AG04450 (cell line): ENCODE data around the gene NDE1. TPM values are rescaled to one million over a fixed set of nuclear protein-coding genes. Genes with fewer than 3 reads are reported as not detected.
A peak's percentile ranks its signal among the peaks of the same experiment; 100 is the strongest.

Experiments
- CTCF ChIA-PET: fragments of 300-600, 350-600 bp; formaldehyde crosslinking; extraction: SDS; loops from one replicate; lab custom pipeline; 2022; ENCODE audit warnings: antibody characterized with exemption, inconsistent platforms; lab: Charles Lee
- POLR2A ChIA-PET: fragments of 350-600 bp; formaldehyde crosslinking; extraction: SDS; loops from one replicate; lab custom pipeline; 2021; ENCODE audit warnings: antibody characterized with exemption, inconsistent platforms; lab: Yijun Ruan, JAX
- DNase-seq: peaks from one replicate; pipeline ENCODE4 v3.0.0-alpha.2; 2011; ENCODE audit warnings: low read depth, low spot score
- H3K27ac ChIP-seq: one replicate; pipeline ENCODE4 v1.5.1; 2012; ENCODE audit warnings: low read depth, low read length, control low read depth
- H3K27me3 ChIP-seq: one replicate; pipeline ENCODE4 v1.6.0; 2012; ENCODE audit warnings: low read length; ENCODE audit not compliant: control insufficient read depth, insufficient read depth
- H3K4me3 ChIP-seq: 2 replicates; pipeline ENCODE4 v1.5.1; 2011; ENCODE audit warnings: mild to moderate bottlenecking, low read depth, low read length, control low read depth
- H3K9me3 ChIP-seq: 2 replicates; pipeline ENCODE4 v1.5.1; 2012; ENCODE audit warnings: low read length; ENCODE audit not compliant: control insufficient read depth, insufficient read depth
- polyA plus RNA-seq: library from polyadenylated mRNA; depleted of rRNA; stranded (reverse); fragments of >200 nt; gene quantifications from 2 replicates; pipeline ENCODE4 v1.2.3, GENCODE V29; 2011
- TF ChIP-seq, protein P1 (sequence below): IDR thresholded peaks from 2 replicates; pipeline ENCODE4 v1.5.1; 2011; ENCODE audit warnings: low read depth, low read length, control low read depth, inconsistent platforms

NDE1 gene
- polyA plus RNA-seq, 1 experiment = 29.9 TPM

DNA sequence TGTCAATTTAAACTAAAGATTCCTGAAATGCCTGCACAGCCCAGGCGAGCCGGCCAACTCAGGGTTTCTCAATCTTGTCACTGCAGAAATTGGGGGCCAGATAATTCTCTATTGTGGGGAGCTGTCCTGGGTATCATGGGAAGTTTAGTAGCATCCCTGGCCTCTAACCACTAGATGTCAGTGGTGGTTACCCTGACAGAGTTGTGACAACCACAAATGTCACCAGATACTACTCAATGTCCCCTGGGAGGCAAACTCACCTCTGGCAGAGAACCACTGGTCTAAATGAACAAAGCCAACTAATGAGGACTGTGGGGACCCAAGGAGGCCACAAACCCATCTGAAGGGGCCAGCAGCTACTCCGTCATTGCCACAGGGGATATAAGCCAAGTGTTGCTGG is 115.8 kb downstream of the NDE1 start:
- DNase-seq = no peak
- Histone ChIP-seq H3K27ac (no peak overlapping the region), H3K4me3 (no peak overlapping the region), H3K27me3 (peaks cover 10% of the 10 kb centered on the region), H3K9me3 (no peaks in the 10 kb centered on the region)
- TF ChIP-seq, protein P1, sequence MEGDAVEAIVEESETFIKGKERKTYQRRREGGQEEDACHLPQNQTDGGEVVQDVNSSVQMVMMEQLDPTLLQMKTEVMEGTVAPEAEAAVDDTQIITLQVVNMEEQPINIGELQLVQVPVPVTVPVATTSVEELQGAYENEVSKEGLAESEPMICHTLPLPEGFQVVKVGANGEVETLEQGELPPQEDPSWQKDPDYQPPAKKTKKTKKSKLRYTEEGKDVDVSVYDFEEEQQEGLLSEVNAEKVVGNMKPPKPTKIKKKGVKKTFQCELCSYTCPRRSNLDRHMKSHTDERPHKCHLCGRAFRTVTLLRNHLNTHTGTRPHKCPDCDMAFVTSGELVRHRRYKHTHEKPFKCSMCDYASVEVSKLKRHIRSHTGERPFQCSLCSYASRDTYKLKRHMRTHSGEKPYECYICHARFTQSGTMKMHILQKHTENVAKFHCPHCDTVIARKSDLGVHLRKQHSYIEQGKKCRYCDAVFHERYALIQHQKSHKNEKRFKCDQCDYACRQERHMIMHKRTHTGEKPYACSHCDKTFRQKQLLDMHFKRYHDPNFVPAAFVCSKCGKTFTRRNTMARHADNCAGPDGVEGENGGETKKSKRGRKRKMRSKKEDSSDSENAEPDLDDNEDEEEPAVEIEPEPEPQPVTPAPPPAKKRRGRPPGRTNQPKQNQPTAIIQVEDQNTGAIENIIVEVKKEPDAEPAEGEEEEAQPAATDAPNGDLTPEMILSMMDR = peak; percentile 81
- CTCF ChIA-PET = interaction anchor here (0.7 to 1.7 kb wide), 8 partner anchors 8 to 267 kb away, joined by 3 to 10 read pairs (median 3); no protein-coding TSS in a partner anchor
- POLR2A ChIA-PET = no interaction called here

DNA sequence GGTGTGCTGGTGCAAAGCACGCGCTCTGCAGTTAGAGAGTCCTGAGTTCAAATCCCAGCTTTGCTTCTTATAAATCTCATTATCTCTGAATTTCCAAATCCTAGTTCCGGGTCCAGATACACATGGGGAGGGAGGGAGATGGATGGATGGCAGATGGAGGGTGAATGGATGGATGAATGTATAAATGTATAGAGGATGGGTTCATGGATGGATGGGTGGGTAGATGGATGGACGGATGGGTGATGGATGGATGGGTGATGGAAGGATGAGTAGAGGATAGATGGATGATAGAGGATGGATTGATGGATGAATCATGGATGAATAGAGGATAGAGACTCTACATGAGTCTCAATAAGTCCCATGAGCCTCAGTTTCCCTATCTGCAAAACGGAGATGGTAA is 116.9 kb downstream of the NDE1 start:
- no peak overlapping the region for H3K27ac ChIP-seq
- ChIA-PET POLR2A (no interaction called here), CTCF (interaction anchor here (0.6 to 1.2 kb wide), 2 partner anchors 9 to 16 kb away, joined by 3 to 4 read pairs; no protein-coding TSS in a partner anchor)
- H3K4me3 ChIP-seq = no peak overlapping the region
- peaks cover 10% of the 10 kb centered on the region for H3K27me3 ChIP-seq
- TF ChIP-seq, protein P1 = no peak
- no peaks in the 10 kb centered on the region for H3K9me3 ChIP-seq
- no peak for DNase-seq

DNA sequence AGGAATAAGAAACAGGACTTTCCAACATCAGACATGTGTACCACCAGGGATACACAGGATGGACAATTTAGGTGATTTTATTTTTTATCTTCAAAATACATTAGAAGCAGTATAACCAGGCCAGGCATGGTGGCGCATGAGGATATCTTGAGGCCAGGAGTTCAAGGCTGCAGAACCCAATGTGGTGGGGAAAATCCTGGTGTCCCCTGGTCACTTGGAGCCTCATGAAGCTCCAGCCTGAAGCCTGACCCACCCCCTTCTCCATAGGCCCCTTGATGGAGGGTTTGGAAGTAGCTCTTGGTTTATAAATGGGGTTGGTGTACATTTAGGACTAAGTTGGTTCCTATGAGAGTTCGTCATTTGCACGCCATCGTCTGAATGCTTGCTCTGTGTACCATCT is 118.2 kb downstream of the NDE1 start:
- TF ChIP-seq, protein P1 = no peak
- Histone ChIP-seq H3K9me3 (no peaks in the 10 kb centered on the region), H3K27me3 (peaks cover 8% of the 10 kb centered on the region), H3K4me3 (no peak overlapping the region), H3K27ac (no peak overlapping the region)
- CTCF ChIA-PET = interaction anchor here (0.7 to 1.2 kb wide), 2 partner anchors 24 to 54 kb away, joined by 3 read pairs; no protein-coding TSS in a partner anchor
- POLR2A ChIA-PET = no interaction called here
- no peak for DNase-seq

DNA sequence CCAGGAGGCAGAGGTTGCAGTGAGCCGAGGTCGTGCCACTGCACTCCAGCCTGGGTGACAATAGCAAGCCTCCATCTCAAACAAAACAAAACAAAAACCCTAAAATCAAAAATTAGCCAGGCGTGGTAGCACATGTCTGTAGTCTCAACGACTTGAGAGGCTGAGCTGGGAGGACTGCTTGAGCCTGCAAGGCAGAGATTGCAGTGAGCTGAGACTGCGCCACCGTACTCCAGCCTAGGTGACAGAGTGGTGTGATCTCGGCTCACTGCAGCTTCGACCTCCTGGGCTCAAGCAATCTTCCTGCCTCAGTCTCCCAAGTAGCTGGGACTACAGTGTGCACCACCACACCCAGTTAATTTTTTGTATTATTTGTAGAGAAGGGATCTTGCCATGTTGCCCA is 119.2 kb downstream of the NDE1 start:
- H3K27me3 ChIP-seq = peaks cover 4% of the 10 kb centered on the region
- CTCF ChIA-PET = interaction anchor here (1.2 kb wide), 1 partner anchor 53 kb away, joined by 3 read pairs; no protein-coding TSS in a partner anchor

DNA sequence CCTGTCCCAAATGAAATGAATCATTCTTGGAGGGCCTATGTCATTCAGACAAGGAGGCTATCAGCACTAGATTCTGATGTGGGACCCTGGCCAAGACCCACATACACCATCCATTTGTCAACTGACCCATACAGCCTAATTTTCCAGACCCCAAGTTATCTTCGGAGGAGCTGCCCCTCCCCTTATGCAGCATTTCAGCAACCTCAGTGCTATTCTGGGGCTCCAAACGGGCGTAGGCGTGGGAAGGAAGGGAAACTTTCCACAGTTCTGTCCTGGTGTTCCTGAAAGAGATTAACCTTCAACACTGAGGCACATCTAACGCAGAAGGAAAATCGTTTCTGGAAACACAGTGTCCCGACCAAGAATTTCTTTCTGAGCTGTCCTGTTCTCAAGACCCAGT is 120.1 kb downstream of the NDE1 start:
- ChIA-PET POLR2A (interaction anchor here (0.7 kb wide), 2 partner anchors 23 to 73 kb away, joined by 3 read pairs; no protein-coding TSS in a partner anchor), CTCF (interaction anchor here (0.5 to 0.8 kb wide), 2 partner anchors 14 to 358 kb away, joined by 7 to 8 read pairs; no protein-coding TSS in a partner anchor)
- no peak for DNase-seq
- Histone ChIP-seq H3K9me3 (no peaks in the 10 kb centered on the region), H3K27me3 (peaks cover 4% of the 10 kb centered on the region), H3K27ac (no peak overlapping the region), H3K4me3 (no peak overlapping the region)
- TF ChIP-seq, protein P1 = no peak

More for the DNA sequence above, 119.2 kb downstream of the NDE1 start:
- POLR2A ChIA-PET = no interaction called here
- TF ChIP-seq, protein P1 = no peak
- Histone ChIP-seq H3K4me3 (no peak overlapping the region), H3K27ac (no peak overlapping the region), H3K9me3 (no peaks in the 10 kb centered on the region)
- no peak for DNase-seq
